ENCODE results near the gene PNLIPRP2. TPM values are rescaled to one million over a fixed set of nuclear protein-coding genes. Genes with fewer than 3 reads are reported as not detected.

Gene PNLIPRP2
- total RNA-seq, 1 donor from 2014 or later: not detected

DNA sequence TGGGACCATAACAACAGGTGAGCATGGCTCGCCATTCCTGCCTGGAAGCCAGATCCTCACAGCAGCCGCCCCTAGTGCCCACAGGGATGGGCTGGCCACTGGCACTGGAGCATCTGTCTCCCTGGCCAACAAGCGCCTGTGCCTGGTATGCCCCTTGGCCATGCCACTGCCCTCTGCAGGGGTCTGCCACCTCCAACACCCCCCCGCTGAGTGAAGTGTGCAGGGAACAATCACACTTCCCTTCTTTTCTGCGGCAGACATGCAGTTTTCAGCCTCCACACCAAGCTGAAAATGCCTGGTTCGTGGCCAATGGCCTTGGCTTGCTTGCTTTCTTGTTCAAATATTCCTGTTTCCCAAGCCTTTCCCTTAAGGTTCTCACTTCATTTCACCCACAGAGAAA, 70.9 kb downstream of the PNLIPRP2 start:
- peak overlapping the region; percentile 75 for H3K27ac Mint-ChIP-seq (ENCODE audit: unreplicated experiment)
- TF ChIP-seq, protein P1, sequence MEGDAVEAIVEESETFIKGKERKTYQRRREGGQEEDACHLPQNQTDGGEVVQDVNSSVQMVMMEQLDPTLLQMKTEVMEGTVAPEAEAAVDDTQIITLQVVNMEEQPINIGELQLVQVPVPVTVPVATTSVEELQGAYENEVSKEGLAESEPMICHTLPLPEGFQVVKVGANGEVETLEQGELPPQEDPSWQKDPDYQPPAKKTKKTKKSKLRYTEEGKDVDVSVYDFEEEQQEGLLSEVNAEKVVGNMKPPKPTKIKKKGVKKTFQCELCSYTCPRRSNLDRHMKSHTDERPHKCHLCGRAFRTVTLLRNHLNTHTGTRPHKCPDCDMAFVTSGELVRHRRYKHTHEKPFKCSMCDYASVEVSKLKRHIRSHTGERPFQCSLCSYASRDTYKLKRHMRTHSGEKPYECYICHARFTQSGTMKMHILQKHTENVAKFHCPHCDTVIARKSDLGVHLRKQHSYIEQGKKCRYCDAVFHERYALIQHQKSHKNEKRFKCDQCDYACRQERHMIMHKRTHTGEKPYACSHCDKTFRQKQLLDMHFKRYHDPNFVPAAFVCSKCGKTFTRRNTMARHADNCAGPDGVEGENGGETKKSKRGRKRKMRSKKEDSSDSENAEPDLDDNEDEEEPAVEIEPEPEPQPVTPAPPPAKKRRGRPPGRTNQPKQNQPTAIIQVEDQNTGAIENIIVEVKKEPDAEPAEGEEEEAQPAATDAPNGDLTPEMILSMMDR (conservative IDR thresholded peaks at IDR 0.05): no peak
- DNase-seq (ENCODE audit: low read depth, low spot score): no peak
- H3K36me3 Mint-ChIP-seq (ENCODE audit: low read depth): no peaks in the 10 kb centered on the region
- no peaks in the 10 kb centered on the region for H3K27me3 Mint-ChIP-seq (ENCODE audit: low read depth)
- peaks cover 21% of the 10 kb centered on the region for H3K4me1 Mint-ChIP-seq
- no peak overlapping the region for H3K4me3 Mint-ChIP-seq
- no peaks in the 10 kb centered on the region for H3K9me3 Mint-ChIP-seq

DNA sequence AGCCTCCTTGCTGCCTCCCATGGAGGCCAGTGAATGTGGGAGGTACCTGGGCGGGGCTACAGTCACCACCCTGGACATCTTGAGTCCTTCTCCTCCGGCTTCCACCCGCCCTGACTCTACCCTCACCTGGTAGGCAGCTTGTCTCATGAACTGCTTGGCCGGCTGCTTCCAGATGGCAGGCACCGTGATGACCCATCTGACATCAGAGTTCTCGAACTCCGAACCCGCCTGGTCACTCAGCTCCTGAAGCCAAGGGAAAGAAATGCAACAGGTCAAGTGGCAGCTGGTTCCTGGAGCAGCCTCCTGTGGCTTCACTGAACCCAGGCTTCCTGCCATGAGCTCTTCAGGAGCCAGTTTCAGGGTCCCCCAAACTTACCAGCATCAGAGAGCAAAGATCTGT, 71.5 kb downstream of the PNLIPRP2 start:
- Mint-ChIP-seq H3K4me1 (peaks cover 21% of the 10 kb centered on the region), H3K9me3 (no peaks in the 10 kb centered on the region), H3K4me3 (no peak overlapping the region), H3K27ac (ENCODE audit: unreplicated experiment) (no peak overlapping the region), H3K27me3 (ENCODE audit: low read depth) (no peaks in the 10 kb centered on the region), H3K36me3 (ENCODE audit: low read depth) (no peaks in the 10 kb centered on the region)
- DNase-seq (ENCODE audit: low read depth, low spot score): no peak
- TF ChIP-seq, protein P1 (conservative IDR thresholded peaks at IDR 0.05): no peak

DNA sequence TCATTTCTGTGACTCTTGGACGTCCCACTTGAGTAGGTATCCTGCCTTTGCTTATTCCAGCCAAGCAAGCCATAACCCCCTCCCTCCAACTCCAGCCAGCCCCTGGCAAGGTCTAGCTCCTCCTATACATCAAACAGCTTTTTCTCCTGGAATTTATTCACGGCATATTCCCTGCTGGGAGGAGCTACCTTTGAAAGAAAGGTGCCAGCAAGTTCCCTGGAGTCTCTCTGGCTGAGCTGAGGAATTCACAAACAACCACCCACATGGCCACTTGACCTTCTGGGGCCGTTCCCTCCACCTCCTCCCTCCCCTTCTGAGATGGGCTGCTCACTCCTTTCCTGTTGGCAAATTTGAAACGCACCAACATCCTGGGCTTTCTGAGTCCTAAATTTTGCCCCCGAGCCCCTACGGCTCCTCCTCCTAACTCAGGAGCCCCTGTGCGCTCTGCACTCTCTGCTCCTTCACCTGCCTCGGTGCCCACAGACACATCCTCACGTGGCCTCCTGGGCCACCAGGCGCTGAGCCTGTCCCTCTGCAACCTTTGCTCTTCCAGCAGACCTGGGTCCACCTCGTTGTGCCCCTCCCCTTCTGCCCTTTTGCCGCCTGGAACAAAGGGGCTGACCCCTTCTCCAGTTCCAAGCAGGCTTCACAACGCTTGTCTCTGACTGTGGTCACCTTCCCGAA, 73.6 kb downstream of the PNLIPRP2 start:
- H3K4me3 Mint-ChIP-seq: no peak overlapping the region
- H3K27ac Mint-ChIP-seq (ENCODE audit: unreplicated experiment): peak overlapping the region; percentile 29
- TF ChIP-seq, protein P1 (conservative IDR thresholded peaks at IDR 0.05): no peak
- H3K4me1 Mint-ChIP-seq: peaks cover 25% of the 10 kb centered on the region
- DNase-seq (ENCODE audit: low read depth, low spot score): no peak
- H3K9me3 Mint-ChIP-seq: no peaks in the 10 kb centered on the region
- no peaks in the 10 kb centered on the region for H3K27me3 Mint-ChIP-seq (ENCODE audit: low read depth)
- H3K36me3 Mint-ChIP-seq (ENCODE audit: low read depth): no peaks in the 10 kb centered on the region

Other genes with a start within 250 kb of the PNLIPRP2 start
- not detected in 2 replicates for gene PNLIPRP3, start 193.1 kb upstream of the PNLIPRP2 start, total RNA-seq
- not detected in 2 replicates for gene PNLIP, start 75.0 kb upstream of the PNLIPRP2 start, total RNA-seq
- not detected in 2 replicates for gene PNLIPRP1, start 30.0 kb upstream of the PNLIPRP2 start, total RNA-seq
- gene HSPA12A, start 121.6 kb downstream of the PNLIPRP2 start, total RNA-seq: 7.4 and 7.6 TPM in 2 replicates
- gene ENO4, start 228.5 kb downstream of the PNLIPRP2 start, total RNA-seq: 0.37 and 1.1 TPM in 2 replicates

All from neural crest cell (in vitro differentiated cells).